GM12891 (cell line): ENCODE measurements around the gene ACCSL.

Experiments
- POLR2A ChIP-seq: IDR thresholded peaks from 2 replicates; pipeline ENCODE4 v1.6.1; 2011; ENCODE audit warnings: low read depth, low read length, control low read depth
- POLR2AphosphoS5 ChIP-seq: IDR thresholded peaks from 2 replicates; pipeline ENCODE4 v1.6.1; 2011; ENCODE audit warnings: low read depth, low read length, control low read depth
- TAF1 ChIP-seq: IDR thresholded peaks from 2 replicates; pipeline ENCODE4 v1.6.1; 2011; ENCODE audit warnings: low read depth, low read length, control low read depth

DNA sequence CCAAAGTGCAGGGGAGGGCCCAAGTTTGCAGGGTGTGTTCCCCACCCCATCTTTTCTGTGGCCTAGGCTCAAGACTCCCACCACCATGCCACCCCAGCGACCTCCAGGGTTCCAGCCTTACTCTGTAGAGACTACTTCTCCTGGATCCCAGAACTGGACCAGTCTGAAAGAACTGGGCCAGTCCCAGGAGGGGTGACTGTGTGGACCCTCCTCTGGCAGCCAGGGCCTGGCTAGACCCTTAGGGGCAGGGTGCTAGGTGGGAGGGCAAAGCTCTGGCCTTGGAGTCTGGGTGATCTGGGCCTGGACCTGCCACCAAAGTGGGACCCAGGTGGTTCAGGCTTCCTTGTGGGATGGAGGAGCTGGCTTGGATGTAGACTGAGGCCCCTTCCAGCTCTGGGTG lies 41.8 kb upstream of the ACCSL start:
- TF ChIP-seq POLR2AphosphoS5 (no peak), POLR2A (no peak), TAF1 (no peak)
